GM21515 (cell line): ENCODE data around the gene RNF41.
A peak's percentile ranks its signal among the peaks of the same experiment; 100 is the strongest.
"Not testable (repeated sequence)": the region's sequence is repeated elsewhere in the genome, so short reads cannot be mapped to it uniquely, and the experiment has no call there.

Experiments used
- ATAC-seq: cut with Tn5 transposase; IDR thresholded peaks from one replicate; pipeline ENCODE4 v1.9.1; 2021; ENCODE audit not compliant: unreplicated experiment

RNF41 gene

GRCh38 chr12:56221757-56222530 lies at the start of gene RNF41:
RNF41 (minus strand) TSS chr12:56221922; CDS start chr12:56214047, 7,875 bp downstream.
- peak; percentile 76 for ATAC-seq

GRCh38 chr12:56271031-56271430 lies 49.3 kb upstream of the RNF41 start:
- ATAC-seq: no peak

- peak; percentile 9 for ATAC-seq
Observed at GRCh38 chr12:56267443-56268071, 45.8 kb upstream of the RNF41 start.

- peak; percentile 90 for ATAC-seq
Observed at GRCh38 chr12:56266693-56267442, 45.1 kb upstream of the RNF41 start, which contains the start of gene COQ10A. COQ10A (plus strand) TSS chr12:56266942; CDS start chr12:56267119, 177 bp downstream.

- not testable (repeated sequence) for ATAC-seq
Observed at GRCh38 chr12:56266068-56266692, 44.5 kb upstream of the RNF41 start.

- not testable (repeated sequence) for ATAC-seq
Observed at GRCh38 chr12:56262955-56263354, 41.2 kb upstream of the RNF41 start.

- no peak for ATAC-seq
Observed at GRCh38 chr12:56261503-56262232, 39.9 kb upstream of the RNF41 start.

- ATAC-seq: no peak
Observed at GRCh38 chr12:56260921-56261320, 39.2 kb upstream of the RNF41 start.

GRCh38 chr12:56260380-56260779 lies 38.7 kb upstream of the RNF41 start:
- ATAC-seq: no peak

GRCh38 chr12:56258820-56259183 lies 37.1 kb upstream of the RNF41 start:
- no peak for ATAC-seq

- peak; percentile 80 for ATAC-seq
Observed at GRCh38 chr12:56258068-56258819, 36.5 kb upstream of the RNF41 start, which contains the start of gene ANKRD52. ANKRD52 (minus strand) TSS chr12:56258384; CDS start chr12:56258269, 115 bp downstream.

- ATAC-seq: peak; percentile 13
Observed at GRCh38 chr12:56257491-56258067, 35.9 kb upstream of the RNF41 start.

- ATAC-seq: no peak
Observed at GRCh38 chr12:56257071-56257470, 35.3 kb upstream of the RNF41 start.

- ATAC-seq: no peak
Observed at GRCh38 chr12:56256326-56256960, 34.7 kb upstream of the RNF41 start.

- ATAC-seq: no peak
Observed at GRCh38 chr12:56255671-56256070, 33.9 kb upstream of the RNF41 start.

- no peak for ATAC-seq
Observed at GRCh38 chr12:56253091-56253490, 31.4 kb upstream of the RNF41 start.

- ATAC-seq: no peak
Observed at GRCh38 chr12:56252649-56253048, 30.9 kb upstream of the RNF41 start.

- ATAC-seq: no peak
Observed at GRCh38 chr12:56248711-56249110, 27.0 kb upstream of the RNF41 start.

- ATAC-seq: no peak
Observed at GRCh38 chr12:56247923-56248322, 26.2 kb upstream of the RNF41 start.
